H9 (cell line): Measurements from ENCODE around the gene PRR29. TPM values are rescaled to one million over a fixed set of nuclear protein-coding genes. Genes with fewer than 3 reads are reported as not detected.

ENCODE experiments used
- DNase-seq: peaks from one replicate; pipeline ENCODE4 v3.0.0-alpha.2; 2017
- H2AFZ ChIP-seq: one replicate; pipeline ENCODE4 v1.6.1; 2013; ENCODE audit warnings: mild to moderate bottlenecking, low read length, control low read depth, moderate library complexity
- H2AK5ac ChIP-seq: 2 replicates; pipeline ENCODE4 v1.6.1; 2013; ENCODE audit warnings: low read length, control low read depth, mixed read lengths; ENCODE audit not compliant: insufficient read length
- H2BK120ac ChIP-seq: one replicate; pipeline ENCODE4 v1.6.1; 2013; ENCODE audit warnings: low read depth, mild to moderate bottlenecking, low read length, control low read depth, inconsistent platforms; ENCODE audit not compliant: poor library complexity, severe bottlenecking
- H2BK12ac ChIP-seq: 2 replicates; pipeline ENCODE4 v1.6.1; 2013; ENCODE audit warnings: low read length, control low read depth, mixed read lengths, low read depth; ENCODE audit not compliant: insufficient read length
- H2BK15ac ChIP-seq: 2 replicates; pipeline ENCODE4 v1.6.1; 2013; ENCODE audit warnings: low read depth, low read length, control low read depth
- H2BK20ac ChIP-seq: one replicate; pipeline ENCODE4 v1.6.1; 2013; ENCODE audit warnings: low read depth, mild to moderate bottlenecking, low read length, control low read depth, inconsistent platforms; ENCODE audit not compliant: poor library complexity, severe bottlenecking
- H2BK5ac ChIP-seq: 2 replicates; pipeline ENCODE4 v1.6.1; 2013; ENCODE audit warnings: low read length, control low read depth, mixed read lengths; ENCODE audit not compliant: insufficient read length
- H3K14ac ChIP-seq: 2 replicates; pipeline ENCODE4 v1.6.1; 2013; ENCODE audit warnings: low read length, control low read depth; ENCODE audit not compliant: insufficient read depth
- H3K18ac ChIP-seq: 2 replicates; pipeline ENCODE4 v1.6.1; 2013; ENCODE audit warnings: low read depth, mild to moderate bottlenecking, mixed read lengths, low read length, control low read depth; ENCODE audit not compliant: insufficient read length
- H3K23ac ChIP-seq: 2 replicates; pipeline ENCODE4 v1.6.1; 2013; ENCODE audit warnings: low read length, control low read depth, mixed read lengths, low read depth; ENCODE audit not compliant: insufficient read length
- H3K23me2 ChIP-seq: 2 replicates; pipeline ENCODE4 v1.6.1; 2013; ENCODE audit warnings: low read depth, mild to moderate bottlenecking, mixed read lengths, low read length, control low read depth; ENCODE audit not compliant: insufficient read length, poor library complexity, severe bottlenecking
- H3K27ac ChIP-seq: 2 replicates; pipeline ENCODE4 v1.5.1; 2013; ENCODE audit warnings: low read length, control low read depth, mixed read lengths, low read depth; ENCODE audit not compliant: insufficient read length
- H3K27me3 ChIP-seq: 2 replicates; pipeline ENCODE4 v1.6.1; 2013; ENCODE audit warnings: low read length, control low read depth, inconsistent platforms; ENCODE audit not compliant: insufficient read depth
- H3K4ac ChIP-seq: 2 replicates; pipeline ENCODE4 v1.6.1; 2013; ENCODE audit warnings: low read depth, mild to moderate bottlenecking, control low read depth, inconsistent platforms, low read length, moderate library complexity
- H3K4me1 ChIP-seq: 2 replicates; pipeline ENCODE4 v1.6.1; 2013; ENCODE audit warnings: low read length, control low read depth, inconsistent platforms; ENCODE audit not compliant: insufficient read depth
- H3K4me2 ChIP-seq: 2 replicates; pipeline ENCODE4 v1.6.1; 2013; ENCODE audit warnings: low read length, control low read depth, mixed read lengths; ENCODE audit not compliant: insufficient read length, insufficient read depth
- H3K56ac ChIP-seq: 2 replicates; pipeline ENCODE4 v1.6.1; 2013; ENCODE audit warnings: low read depth, mild to moderate bottlenecking, mixed read lengths, low read length, control low read depth; ENCODE audit not compliant: insufficient read length
- H3K79me1 ChIP-seq: 2 replicates; pipeline ENCODE4 v1.6.1; 2013; ENCODE audit warnings: low read depth, mild to moderate bottlenecking, moderate library complexity, low read length, control low read depth, inconsistent platforms; ENCODE audit not compliant: insufficient read depth, poor library complexity, severe bottlenecking
- H3K79me2 ChIP-seq: 2 replicates; pipeline ENCODE4 v1.6.1; 2013; ENCODE audit warnings: low read length, control low read depth, inconsistent platforms; ENCODE audit not compliant: insufficient read depth
- H3K9ac ChIP-seq: 2 replicates; pipeline ENCODE4 v1.6.1; 2013; ENCODE audit warnings: low read length, control low read depth, mixed read lengths; ENCODE audit not compliant: insufficient read length; ENCODE audit errors: extremely low read depth
- H3K9me3 ChIP-seq: one replicate; pipeline ENCODE4 v1.6.1; 2013; ENCODE audit warnings: low read depth, low read length, inconsistent platforms; ENCODE audit not compliant: control insufficient read depth
- H3T11ph ChIP-seq: one replicate; pipeline ENCODE4 v1.6.1; 2013; ENCODE audit warnings: mild to moderate bottlenecking, low read length, control low read depth, inconsistent platforms
- H4K20me1 ChIP-seq: one replicate; pipeline ENCODE4 v1.6.1; 2013; ENCODE audit not compliant: control insufficient read depth, insufficient read length, insufficient read depth
- H4K5ac ChIP-seq: 2 replicates; pipeline ENCODE4 v1.6.1; 2013; ENCODE audit warnings: low read depth, mild to moderate bottlenecking, mixed read lengths, low read length, control low read depth; ENCODE audit not compliant: insufficient read length
- H4K8ac ChIP-seq: replicated peaks from 2 replicates; pipeline ENCODE4 v1.6.1; 2013; ENCODE audit warnings: low read length, control low read depth, mixed read lengths, low read depth; ENCODE audit not compliant: insufficient read length
- H4K91ac ChIP-seq: 2 replicates; pipeline ENCODE4 v1.6.1; 2013; ENCODE audit warnings: low read depth, mild to moderate bottlenecking, moderate library complexity, mixed read lengths, low read length, control low read depth; ENCODE audit not compliant: insufficient read length
- H3K27ac Mint-ChIP-seq, 3 experiments: 2 replicates in 2 of 3; 3 replicates in 1 of 3; pipeline ENCODE4 v1.8.0; 2020 to 2021; ENCODE audit warnings: mixed read lengths in 3 of 3, mild to moderate bottlenecking in 1 of 3, moderate library complexity in 1 of 3
- H3K27me3 Mint-ChIP-seq: 2 replicates; pipeline ENCODE4 v1.8.0; 2021; ENCODE audit warnings: low read depth, mild to moderate bottlenecking, moderate library complexity, mixed read lengths
- H3K36me3 Mint-ChIP-seq, 3 experiments: 2 replicates in 2 of 3; 3 replicates in 1 of 3; pipeline ENCODE4 v1.8.0; 2020 to 2021; ENCODE audit warnings: low read depth in 3 of 3, mixed read lengths in 3 of 3; ENCODE audit not compliant: insufficient read depth in 1 of 3
- H3K4me1 Mint-ChIP-seq, 2 experiments: 2 replicates each; pipeline ENCODE4 v1.8.0; 2020; ENCODE audit warnings: mixed read lengths in 2 of 2
- H3K4me3 Mint-ChIP-seq, 2 experiments: 2 replicates in 1 of 2; 3 replicates in 1 of 2; pipeline ENCODE4 v1.8.0; 2020 to 2021; ENCODE audit warnings: mild to moderate bottlenecking in 2 of 2, mixed read lengths in 2 of 2, moderate library complexity in 1 of 2
- H3K9me3 Mint-ChIP-seq, 2 experiments: 2 replicates in 1 of 2; 3 replicates in 1 of 2; pipeline ENCODE4 v1.8.0; 2020; ENCODE audit warnings: mild to moderate bottlenecking in 2 of 2, mixed read lengths in 2 of 2, moderate library complexity in 1 of 2
- WGBS: extraction: QIAGEN DNeasy Blood & Tissue Kit; methylation state at CpG from one replicate; pipeline ENCODE4 v1.1.7; 2013; ENCODE audit warnings: missing lambda C conversion rate, low lambda C conversion rate, mixed read lengths; ENCODE audit not compliant: insufficient read length; ENCODE audit errors: extremely low coverage; 5-methylcytosine and 5-hydroxymethylcytosine counted together
- total RNA-seq: library from RNA; stranded (reverse); gene quantifications from 2 replicates; pipeline ENCODE4 v1.2.1, GENCODE V29; 2021
- TF ChIP-seq, protein P1 (sequence below): fragments of 200-600 bp; sonication (generic); conservative IDR thresholded peaks from 3 replicates; pipeline ENCODE4 v1.8.0; 2021; ENCODE audit warnings: antibody characterized with exemption, mild to moderate bottlenecking

Gene PRR29
- total RNA-seq, 1 experiment from 2014 or later = 0.87 TPM

DNA sequence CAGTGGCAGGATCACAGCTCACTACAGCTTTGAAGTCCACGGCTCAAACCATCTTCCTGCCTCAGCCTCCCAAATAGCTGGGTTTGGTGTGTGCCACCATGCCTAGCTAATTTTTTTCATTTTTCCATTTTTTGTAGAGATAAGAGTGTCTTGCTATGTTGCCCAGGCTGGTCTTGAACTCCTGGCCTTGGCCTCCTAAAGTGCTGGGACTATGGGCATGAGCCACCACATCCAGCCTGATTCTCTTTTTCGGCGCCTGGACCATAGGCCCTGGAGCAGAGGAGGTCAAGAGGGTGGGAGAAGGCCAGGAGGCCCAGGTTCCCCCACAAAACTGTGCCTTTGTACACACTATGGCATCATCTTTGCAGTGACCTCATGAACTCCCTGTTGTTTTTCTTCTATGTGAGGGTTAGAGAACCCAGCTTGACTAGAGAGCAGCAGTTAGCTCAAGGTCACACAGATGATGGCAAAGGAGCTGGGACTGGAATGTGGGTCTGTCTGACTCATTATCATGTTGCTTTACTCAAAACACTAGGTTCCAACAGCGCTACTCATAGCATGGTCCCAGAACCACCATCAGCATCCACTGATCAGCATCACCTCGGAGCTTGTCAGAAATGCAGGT, 41.7 kb upstream of the PRR29 start:
- no peak overlapping the region for H3K4ac ChIP-seq
- H3K79me2 ChIP-seq = no peaks in the 10 kb centered on the region
- H3K23me2 ChIP-seq = peaks cover 7% of the 10 kb centered on the region
- H2AFZ ChIP-seq = no peak overlapping the region
- Mint-ChIP-seq H3K27ac (no peak overlapping the region), H3K36me3 (peaks cover 2 to 8% (median 4%) of the 10 kb centered on the region in 3 experiments; a peak in 3 of 7 replicates), H3K4me3 (no peak overlapping the region), H3K4me1 (peaks cover 11 to 15% of the 10 kb centered on the region in 2 experiments), H3K9me3 (no peaks in the 10 kb centered on the region), H3K27me3 (no peaks in the 10 kb centered on the region; the same call in 1 of the 2 replicates)
- no peak overlapping the region for H4K8ac ChIP-seq
- H2AK5ac ChIP-seq = no peak overlapping the region
- no peak overlapping the region for H3K4me2 ChIP-seq
- no peaks in the 10 kb centered on the region for H3K27me3 ChIP-seq
- DNase-seq = no peak
- H3K9me3 ChIP-seq = no peaks in the 10 kb centered on the region
- no peak overlapping the region for H2BK120ac ChIP-seq
- WGBS = no CpG with 5 or more reads among the region's 5 CpGs
- H3K79me1 ChIP-seq = no peaks in the 10 kb centered on the region
- no peak overlapping the region for H3T11ph ChIP-seq
- no peak overlapping the region for H2BK12ac ChIP-seq
- H2BK20ac ChIP-seq = no peak overlapping the region
- TF ChIP-seq, protein P1, sequence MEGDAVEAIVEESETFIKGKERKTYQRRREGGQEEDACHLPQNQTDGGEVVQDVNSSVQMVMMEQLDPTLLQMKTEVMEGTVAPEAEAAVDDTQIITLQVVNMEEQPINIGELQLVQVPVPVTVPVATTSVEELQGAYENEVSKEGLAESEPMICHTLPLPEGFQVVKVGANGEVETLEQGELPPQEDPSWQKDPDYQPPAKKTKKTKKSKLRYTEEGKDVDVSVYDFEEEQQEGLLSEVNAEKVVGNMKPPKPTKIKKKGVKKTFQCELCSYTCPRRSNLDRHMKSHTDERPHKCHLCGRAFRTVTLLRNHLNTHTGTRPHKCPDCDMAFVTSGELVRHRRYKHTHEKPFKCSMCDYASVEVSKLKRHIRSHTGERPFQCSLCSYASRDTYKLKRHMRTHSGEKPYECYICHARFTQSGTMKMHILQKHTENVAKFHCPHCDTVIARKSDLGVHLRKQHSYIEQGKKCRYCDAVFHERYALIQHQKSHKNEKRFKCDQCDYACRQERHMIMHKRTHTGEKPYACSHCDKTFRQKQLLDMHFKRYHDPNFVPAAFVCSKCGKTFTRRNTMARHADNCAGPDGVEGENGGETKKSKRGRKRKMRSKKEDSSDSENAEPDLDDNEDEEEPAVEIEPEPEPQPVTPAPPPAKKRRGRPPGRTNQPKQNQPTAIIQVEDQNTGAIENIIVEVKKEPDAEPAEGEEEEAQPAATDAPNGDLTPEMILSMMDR = no peak
- no peak overlapping the region for H3K56ac ChIP-seq
- no peak overlapping the region for H3K14ac ChIP-seq
- H3K9ac ChIP-seq = no peak overlapping the region
- H3K18ac ChIP-seq = no peak overlapping the region
- H3K27ac ChIP-seq = no peak overlapping the region
- H4K91ac ChIP-seq = no peak overlapping the region
- H4K5ac ChIP-seq = no peak overlapping the region
- H2BK5ac ChIP-seq = no peak overlapping the region
- no peak overlapping the region for H2BK15ac ChIP-seq
- H3K4me1 ChIP-seq = no peaks in the 10 kb centered on the region
- no peak overlapping the region for H3K23ac ChIP-seq
- H4K20me1 ChIP-seq = no peaks in the 10 kb centered on the region
